Muscle of leg (tissue), 11 donors: ENCODE data around the gene GOLGA3. TPM values are rescaled to one million over a fixed set of nuclear protein-coding genes. Genes with fewer than 3 reads are reported as not detected.
A peak's percentile ranks its signal among the peaks of the same experiment; 100 is the strongest.
"Not testable (repeated sequence)": the region's sequence is repeated elsewhere in the genome, so short reads cannot be mapped to it uniquely, and the experiment has no call there.

ENCODE experiments used
- DNase-seq: peaks from one replicate; pipeline ENCODE4 v3.0.0; 2013
- H3K27ac ChIP-seq: one replicate; pipeline ENCODE4 v1.5.1; 2013; ENCODE audit warnings: mild to moderate bottlenecking, low read length, control low read depth
- H3K27me3 ChIP-seq: one replicate; pipeline ENCODE4 v1.6.1; 2013; ENCODE audit warnings: low read length; ENCODE audit not compliant: control insufficient read depth, insufficient read depth
- H3K36me3 ChIP-seq: one replicate; pipeline ENCODE4 v1.6.1; 2013; ENCODE audit warnings: low read length; ENCODE audit not compliant: control insufficient read depth, insufficient read depth
- H3K4me1 ChIP-seq: one replicate; pipeline ENCODE4 v1.6.1; 2013; ENCODE audit warnings: low read length; ENCODE audit not compliant: control insufficient read depth, insufficient read depth
- H3K4me3 ChIP-seq: one replicate; pipeline ENCODE4 v1.5.1; 2013; ENCODE audit warnings: low read length, control low read depth
- H3K9me3 ChIP-seq: replicated peaks from 2 replicates; pipeline ENCODE4 v1.6.1; 2013; ENCODE audit warnings: low read depth, low read length; ENCODE audit not compliant: control insufficient read depth
- WGBS: methylation state at CpG from one replicate; pipeline ENCODE4 v1.1.5; 2013; ENCODE audit warnings: missing lambda C conversion rate; ENCODE audit not compliant: insufficient coverage; 5-methylcytosine and 5-hydroxymethylcytosine counted together
- polyA plus RNA-seq, 8 donors: library from polyadenylated mRNA; unstranded; fragments of 120-200 nt; gene quantifications; one replicate each; pipeline versions ENCODE4 v1.2.1 to v1.2.3, GENCODE V29; 2013; ENCODE audit warnings: inconsistent platforms in 1 of 8, low replicate concordance in 1 of 8; ENCODE audit not compliant: insufficient read length in 8 of 8, insufficient read depth in 1 of 8
- total RNA-seq: library from RNA; stranded (reverse); fragments of 120-200 nt; gene quantifications from one replicate; pipeline ENCODE4 v1.2.4, GENCODE V29; 2013

GOLGA3 gene
- total and polyA plus RNA-seq, 9 donors: 31.3 to 57.9 (median 41.3) TPM

DNA sequence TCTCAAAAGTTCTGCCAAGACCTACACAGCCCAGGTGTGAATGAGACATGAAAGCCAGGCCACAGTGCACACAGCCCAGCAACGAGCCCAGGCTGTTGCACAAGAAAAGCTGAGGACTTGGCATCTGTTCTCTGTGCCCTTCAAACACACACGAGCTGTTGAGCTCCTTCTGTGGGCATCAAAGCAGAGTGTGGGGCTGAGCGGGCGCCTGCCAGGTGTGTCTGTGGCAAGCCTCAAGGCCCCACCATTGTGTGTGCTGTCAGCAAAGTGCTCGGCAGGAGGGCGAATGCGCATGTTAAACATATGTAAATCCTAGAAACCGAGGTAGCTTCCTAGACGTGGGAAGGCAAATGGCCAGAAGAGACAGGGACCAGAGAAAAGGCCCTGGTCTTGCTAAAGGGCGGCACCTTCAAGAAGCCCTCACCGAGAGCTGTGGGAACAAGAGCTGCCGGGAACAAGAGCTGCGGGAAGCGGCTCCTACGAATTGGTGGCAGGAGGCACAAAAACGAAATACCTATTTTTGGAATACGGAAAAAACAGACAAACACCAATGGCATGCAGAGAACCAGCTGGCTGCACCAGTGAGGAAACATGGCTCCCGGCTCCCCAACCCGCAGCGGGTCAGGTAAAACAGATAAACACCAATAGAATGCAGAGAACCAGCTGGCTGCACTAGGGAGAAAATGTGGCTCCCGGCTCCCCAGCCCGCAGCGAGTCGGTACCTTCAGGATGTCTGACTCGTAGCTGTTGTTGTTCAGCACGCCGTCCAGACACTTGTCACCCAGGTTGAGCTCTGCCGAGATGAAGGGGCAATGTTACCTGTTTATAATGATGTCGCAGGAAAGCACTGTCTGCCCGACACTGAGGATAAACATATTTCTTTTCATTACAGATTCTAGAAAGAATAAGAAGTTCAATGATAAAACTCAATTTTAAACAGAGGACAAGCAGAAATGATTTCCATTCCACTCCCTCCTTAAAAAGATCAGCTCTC is 19.0 kb upstream of the GOLGA3 start:
- WGBS: 80% methylated on average over 23 of the region's 30 CpGs
- no peak for DNase-seq
- Histone ChIP-seq H3K27me3 (no peaks in the 10 kb centered on the region), H3K27ac (no peak overlapping the region), H3K9me3 (no peaks in the 10 kb centered on the region), H3K4me3 (no peak overlapping the region), H3K4me1 (no peaks in the 10 kb centered on the region), H3K36me3 (peaks cover 58% of the 10 kb centered on the region)

DNA sequence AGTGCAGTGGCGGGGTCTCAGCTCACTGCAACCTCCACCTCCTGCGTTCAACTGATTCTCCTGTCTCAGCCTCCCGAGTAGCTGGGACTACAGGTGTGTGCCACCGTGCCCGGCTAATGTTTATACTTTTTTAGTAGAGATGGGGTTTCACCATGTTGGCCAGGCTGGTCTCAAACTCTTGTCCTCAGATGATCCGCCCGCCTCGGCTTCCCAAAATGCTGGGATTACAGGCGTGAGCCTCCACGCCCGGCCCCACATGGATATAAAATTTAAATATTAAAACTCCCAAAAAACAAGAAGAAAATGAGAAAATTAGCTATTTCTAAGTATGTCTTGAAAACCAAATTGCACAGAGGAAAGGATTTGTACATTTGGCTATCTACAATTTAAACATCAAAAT is 16.0 kb upstream of the GOLGA3 start:
- 94% methylated on average over 2 of the region's 11 CpGs for WGBS
- not testable (repeated sequence) for H3K27ac ChIP-seq, H3K4me1 ChIP-seq, DNase-seq, H3K4me3 ChIP-seq, H3K9me3 ChIP-seq, H3K27me3 ChIP-seq
- H3K36me3 ChIP-seq: peaks cover 63% of the 10 kb centered on the region

DNA sequence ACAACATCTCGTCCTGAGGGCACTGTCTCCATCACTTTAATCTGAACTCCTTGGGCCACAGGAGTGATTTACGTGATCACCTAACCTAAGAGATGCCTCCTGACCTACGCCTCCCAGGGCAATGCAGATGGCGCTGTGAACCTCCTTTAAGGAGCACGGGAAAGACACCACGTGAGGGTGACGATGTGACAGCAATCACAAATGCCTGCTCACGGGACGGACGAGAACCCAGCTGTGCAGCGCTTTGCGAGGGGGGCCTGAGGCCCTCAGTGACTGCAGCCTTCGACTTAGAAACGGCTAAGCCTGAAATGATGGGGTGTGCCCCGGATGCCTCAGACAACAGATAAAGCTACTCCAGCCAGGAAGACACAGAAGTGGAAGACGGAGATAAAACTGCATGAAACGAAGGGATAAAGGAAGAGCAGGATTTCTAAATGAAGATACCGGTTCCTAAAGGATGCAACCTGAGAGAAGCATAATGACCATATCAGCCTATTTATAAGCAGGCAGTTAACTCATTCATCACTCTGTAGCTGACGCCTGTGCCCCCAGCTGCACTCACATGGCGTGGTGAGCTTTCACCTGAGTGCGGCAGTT is 13.9 kb upstream of the GOLGA3 start:
- Histone ChIP-seq H3K36me3 (peaks cover 54% of the 10 kb centered on the region), H3K4me3 (no peak overlapping the region), H3K27ac (no peak overlapping the region), H3K9me3 (no peaks in the 10 kb centered on the region), H3K4me1 (peaks cover 14% of the 10 kb centered on the region), H3K27me3 (no peaks in the 10 kb centered on the region)
- WGBS: 83% methylated on average over 17 of the region's 21 CpGs
- no peak for DNase-seq

DNA sequence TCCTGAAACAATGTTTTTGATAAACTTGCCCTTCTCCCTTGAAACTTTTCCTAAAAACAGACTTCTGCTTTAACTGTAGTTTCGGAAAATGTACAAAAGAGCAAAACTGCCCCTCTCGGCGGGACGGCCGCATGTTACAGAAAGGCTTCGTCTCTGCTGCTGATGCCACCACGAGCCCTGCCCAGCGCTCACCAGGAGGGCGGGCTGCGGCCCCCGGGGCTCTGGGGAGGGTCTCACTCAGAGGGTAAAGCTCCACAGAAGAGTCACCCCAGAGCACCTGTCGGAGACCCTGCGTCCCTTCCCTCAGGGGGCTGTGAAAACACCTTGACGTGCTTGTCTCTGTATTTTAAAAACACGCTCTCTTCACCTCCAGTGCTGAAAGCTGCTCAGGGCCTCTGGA is 12.5 kb upstream of the GOLGA3 start:
- H3K4me3 ChIP-seq: no peak overlapping the region
- no peak for DNase-seq
- no peak overlapping the region for H3K27ac ChIP-seq
- peaks cover 21% of the 10 kb centered on the region for H3K4me1 ChIP-seq
- no peaks in the 10 kb centered on the region for H3K27me3 ChIP-seq
- peaks cover 44% of the 10 kb centered on the region for H3K36me3 ChIP-seq
- 96% methylated on average over 11 of the region's 15 CpGs for WGBS
- no peaks in the 10 kb centered on the region for H3K9me3 ChIP-seq

DNA sequence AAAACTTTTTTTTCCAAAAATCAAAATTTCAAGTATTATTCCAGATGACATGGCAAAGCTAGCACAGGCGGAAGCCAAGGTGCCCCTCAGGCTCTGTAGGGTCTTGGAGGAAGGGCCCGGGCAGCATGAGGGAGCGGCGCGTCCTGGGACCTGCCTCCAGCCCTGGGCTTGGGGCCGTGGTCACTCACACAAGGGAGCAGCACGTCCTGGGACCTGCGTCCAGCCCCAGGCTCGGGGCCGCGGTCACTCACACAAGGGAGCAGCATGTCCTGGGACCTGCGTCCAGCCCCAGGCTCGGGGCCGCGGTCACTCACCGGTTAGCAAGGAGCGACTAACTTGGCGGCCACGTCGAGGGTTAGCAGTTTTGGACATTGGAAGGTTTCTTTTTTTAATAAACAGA is 11.9 kb upstream of the GOLGA3 start:
- no peak for DNase-seq
- 88% methylated on average over 12 of the region's 20 CpGs for WGBS
- Histone ChIP-seq H3K27ac (no peak overlapping the region), H3K9me3 (no peaks in the 10 kb centered on the region), H3K4me3 (no peak overlapping the region), H3K27me3 (no peaks in the 10 kb centered on the region), H3K36me3 (peaks cover 40% of the 10 kb centered on the region), H3K4me1 (peaks cover 21% of the 10 kb centered on the region)

DNA sequence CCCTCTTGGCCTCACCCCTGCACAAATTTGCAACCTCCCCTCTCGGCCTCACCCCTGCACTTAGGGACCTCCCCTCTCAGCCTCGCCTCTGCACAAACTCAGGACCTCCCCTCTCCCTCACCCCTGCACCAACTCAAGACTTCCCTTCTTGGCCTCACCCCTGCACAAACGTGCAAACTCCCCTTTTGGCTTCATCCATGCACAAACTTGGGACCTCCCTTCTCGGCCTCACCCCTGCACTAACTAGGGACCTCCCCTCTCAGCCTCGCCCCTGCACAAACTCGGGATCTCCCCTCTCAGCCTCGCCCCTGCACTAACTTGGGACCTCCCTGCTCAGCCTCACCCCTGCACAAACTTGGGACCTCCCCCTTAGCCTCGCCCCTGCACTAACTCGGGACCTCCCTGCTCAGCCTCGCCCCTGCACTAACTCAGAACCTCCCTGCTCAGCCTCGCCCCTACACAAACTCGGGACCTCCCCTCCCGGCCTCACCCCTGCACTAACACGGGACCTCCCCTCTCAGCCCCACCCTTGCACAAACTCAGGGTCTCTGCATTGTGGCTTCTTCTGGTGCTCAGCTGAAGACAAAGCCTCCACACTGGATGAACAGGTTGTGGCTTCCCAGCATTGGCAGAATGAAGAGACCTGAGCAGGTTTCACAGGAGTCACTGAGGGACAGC is 11.0 kb upstream of the GOLGA3 start:
- Histone ChIP-seq H3K27me3 (no peaks in the 10 kb centered on the region), H3K4me3 (no peak overlapping the region), H3K27ac (no peak overlapping the region), H3K9me3 (no peaks in the 10 kb centered on the region), H3K4me1 (peaks cover 21% of the 10 kb centered on the region), H3K36me3 (peaks cover 36% of the 10 kb centered on the region)
- DNase-seq: no peak
- WGBS: 82% methylated on average over 14 of the region's 14 CpGs

DNA sequence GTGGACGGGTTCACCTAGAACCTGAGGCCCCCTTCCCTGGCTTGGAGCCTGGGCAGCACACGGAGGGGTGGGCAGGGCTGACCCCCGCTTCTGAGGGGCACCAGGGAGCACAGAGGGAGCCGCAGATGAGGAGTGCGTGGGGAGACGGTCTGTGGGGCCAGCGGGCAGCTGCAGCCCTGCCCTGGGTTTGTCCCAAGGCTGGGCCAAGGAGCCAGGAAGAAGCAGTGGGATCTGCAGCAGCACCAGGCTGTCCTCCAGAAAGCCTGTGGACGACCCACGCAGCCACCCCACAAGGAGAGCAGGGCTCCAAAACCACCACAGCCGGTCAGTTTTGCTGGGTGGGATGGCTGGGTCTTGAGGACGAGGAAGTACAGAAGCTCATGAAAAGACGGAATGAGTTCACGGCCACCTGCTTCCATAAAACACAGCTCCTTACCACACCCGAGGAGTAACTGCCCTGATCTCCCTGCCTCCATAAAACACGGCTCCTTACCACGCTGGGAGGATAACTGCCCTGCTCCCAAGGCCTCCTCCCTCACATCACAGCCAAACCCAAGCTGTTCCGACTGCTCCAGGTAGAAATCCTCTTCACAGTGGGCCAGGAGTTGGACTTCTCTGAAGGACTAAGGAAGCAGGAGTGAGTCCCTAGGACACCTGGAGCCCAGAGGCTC is 9.9 kb upstream of the GOLGA3 start:
- H3K4me3 ChIP-seq: no peak overlapping the region
- peaks cover 37% of the 10 kb centered on the region for H3K36me3 ChIP-seq
- peak overlapping the region; percentile 76 for H3K27ac ChIP-seq
- H3K4me1 ChIP-seq: peaks cover 21% of the 10 kb centered on the region
- no peaks in the 10 kb centered on the region for H3K9me3 ChIP-seq
- WGBS: 43% methylated on average over 14 of the region's 17 CpGs
- no peaks in the 10 kb centered on the region for H3K27me3 ChIP-seq
- DNase-seq: peak; percentile 25

DNA sequence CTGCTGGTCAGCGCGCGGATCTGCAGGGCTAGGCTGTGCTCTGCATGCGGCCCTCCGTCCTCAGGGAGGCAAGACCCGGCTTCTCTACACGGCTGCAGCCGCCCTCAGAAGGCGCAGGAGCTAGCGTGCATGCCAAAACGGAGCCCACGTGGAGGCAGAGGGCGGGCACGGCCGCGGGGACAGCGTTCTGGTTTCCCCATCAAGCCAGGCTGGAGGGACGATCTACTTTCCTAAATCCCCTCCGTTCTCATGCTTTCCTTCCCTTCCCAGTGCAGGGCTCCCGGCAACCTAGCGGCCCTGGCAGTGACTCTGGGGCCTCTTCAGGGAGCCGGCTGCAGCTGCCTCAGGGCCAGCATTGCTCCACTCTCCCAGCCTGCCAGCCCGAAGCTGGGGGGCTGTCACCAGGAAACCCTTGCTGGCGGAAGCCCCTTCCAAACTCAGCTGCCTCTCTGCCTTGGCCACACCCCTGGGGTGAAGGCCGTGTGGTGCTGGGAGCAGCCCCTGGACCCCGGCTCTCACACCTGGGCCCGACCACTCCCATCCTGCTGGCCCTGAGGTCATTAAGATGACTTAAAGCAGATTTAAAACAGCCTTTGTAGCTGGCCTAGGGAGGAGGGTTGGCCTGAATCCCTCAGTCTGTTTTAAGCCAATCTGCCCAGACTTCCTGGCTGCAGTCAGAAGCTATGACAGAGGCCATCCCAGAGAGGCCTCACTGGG is 9.2 kb upstream of the GOLGA3 start:
- DNase-seq: peak; percentile 84
- H3K4me3 ChIP-seq: peak overlapping the region; percentile 10
- H3K36me3 ChIP-seq: peaks cover 31% of the 10 kb centered on the region
- 25% methylated on average over 27 of the region's 27 CpGs for WGBS
- peaks cover 21% of the 10 kb centered on the region for H3K4me1 ChIP-seq
- no peaks in the 10 kb centered on the region for H3K27me3 ChIP-seq
- no peaks in the 10 kb centered on the region for H3K9me3 ChIP-seq
- H3K27ac ChIP-seq: peak overlapping the region; percentile 76

DNA sequence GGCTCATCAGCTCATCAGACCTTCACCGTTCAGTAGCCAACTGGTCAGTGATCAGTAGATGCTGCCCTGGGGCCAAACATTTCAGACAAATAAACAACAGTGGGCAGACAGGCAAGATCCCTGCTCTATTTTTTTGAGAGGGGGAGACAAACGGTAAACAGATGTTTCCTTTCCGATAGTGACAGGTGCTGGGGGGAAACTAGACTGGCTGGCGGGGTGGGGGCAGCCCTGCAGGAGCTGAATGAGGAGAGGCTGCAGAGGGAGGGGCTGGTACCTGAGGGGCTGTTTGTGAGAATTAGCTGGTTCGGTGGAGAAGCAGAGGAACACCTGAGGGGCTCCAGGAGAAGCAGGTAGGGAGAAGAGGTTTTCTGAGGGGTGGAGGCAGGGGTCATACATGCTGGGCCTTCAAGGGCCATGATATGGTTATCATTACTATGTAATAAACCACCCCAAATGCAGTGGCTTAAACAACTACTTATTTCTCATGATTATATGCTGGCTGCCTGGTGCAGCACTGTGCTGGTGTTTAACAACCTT is 8.2 kb upstream of the GOLGA3 start:
- Histone ChIP-seq H3K36me3 (peaks cover 22% of the 10 kb centered on the region), H3K4me1 (peaks cover 21% of the 10 kb centered on the region), H3K27ac (no peak overlapping the region), H3K4me3 (no peak overlapping the region), H3K9me3 (no peaks in the 10 kb centered on the region), H3K27me3 (no peaks in the 10 kb centered on the region)
- DNase-seq: no peak
- 52% methylated on average over 3 of the region's 5 CpGs for WGBS
